H1 (cell line): ENCODE measurements around the gene PDE1C. TPM values are rescaled to one million over a fixed set of nuclear protein-coding genes. Genes with fewer than 3 reads are reported as not detected.

ENCODE experiments used
- CTCF ChIA-PET: fragments of 300-600 bp; sonication (Branson Sonifier 250); formaldehyde crosslinking; loops from one replicate; lab custom pipeline; 2021; ENCODE audit not compliant: partially characterized antibody; lab: Charles Lee
- POLR2A ChIA-PET: fragments of 300-600 bp; sonication (Branson Sonifier 250); formaldehyde crosslinking; loops from one replicate; lab custom pipeline; 2021; ENCODE audit warnings: inconsistent platforms; ENCODE audit not compliant: partially characterized antibody; lab: Charles Lee
- DNase-seq, 2 experiments: peaks; one replicate each; pipeline versions ENCODE4 v3.0.0 to v3.0.0-alpha.2; 2010 to 2022; ENCODE audit warnings: low spot score in 2 of 2, low read depth in 1 of 2, mixed read lengths in 1 of 2
- FAIRE-seq: peaks from 2 replicates; lab custom pipeline; 2011; peaks lifted over from hg19 to GRCh38; lab: Jason Lieb, UNC
- H2AFZ ChIP-seq: 2 replicates; pipeline ENCODE4 v1.8.1; 2012; ENCODE audit warnings: low read length, inconsistent platforms
- H2AK5ac ChIP-seq: 2 replicates; pipeline ENCODE4 v1.6.1; 2013; ENCODE audit warnings: low read depth, low read length
- H2BK120ac ChIP-seq: replicated peaks from 2 replicates; pipeline ENCODE3; 2013; ENCODE audit warnings: low read depth, low read length, inconsistent platforms
- H2BK12ac ChIP-seq: 2 replicates; pipeline ENCODE4 v1.6.1; 2013; ENCODE audit warnings: low read depth, low read length
- H2BK15ac ChIP-seq: 2 replicates; pipeline ENCODE4 v1.6.1; 2013; ENCODE audit warnings: low read length
- H2BK20ac ChIP-seq: 2 replicates; pipeline ENCODE4 v1.6.1; 2013; ENCODE audit warnings: low read length
- H2BK5ac ChIP-seq: 2 replicates; pipeline ENCODE4 v1.6.1; 2013; ENCODE audit warnings: low read depth, low read length
- H3K14ac ChIP-seq: 2 replicates; pipeline ENCODE4 v1.6.1; 2013; ENCODE audit warnings: inconsistent platforms; ENCODE audit not compliant: insufficient read length
- H3K18ac ChIP-seq: 2 replicates; pipeline ENCODE4 v1.6.1; 2013; ENCODE audit warnings: low read length; ENCODE audit errors: extremely low read depth
- H3K23ac ChIP-seq: 2 replicates; pipeline ENCODE4 v1.6.1; 2013; ENCODE audit warnings: inconsistent platforms; ENCODE audit not compliant: insufficient read length
- H3K23me2 ChIP-seq: 2 replicates; pipeline ENCODE4 v1.6.1; 2013; ENCODE audit warnings: low read depth, low read length
- H3K27ac ChIP-seq: 2 replicates; pipeline ENCODE4 v1.6.1; 2011; ENCODE audit warnings: low read depth, low read length, inconsistent platforms
- H3K27me3 ChIP-seq, 4 experiments: replicated peaks in 1 of 4; 1 replicate in 1 of 4; 2 replicates in 3 of 4; pipeline versions ENCODE4 v1.6.1 to v1.8.1; 2011 to 2013; ENCODE audit warnings: low read length in 3 of 4, mild to moderate bottlenecking in 3 of 4, inconsistent platforms in 2 of 4, mixed read lengths in 2 of 4, moderate library complexity in 1 of 4; ENCODE audit not compliant: control insufficient read depth in 3 of 4, insufficient read depth in 3 of 4; ENCODE audit errors: extremely low read depth in 1 of 4
- H3K36me3 ChIP-seq, 4 experiments: 2 replicates each; pipeline versions ENCODE4 v1.6.1 to v1.8.1; 2011 to 2013; ENCODE audit warnings: mild to moderate bottlenecking in 4 of 4, low read length in 3 of 4, moderate library complexity in 2 of 4, control low read depth in 1 of 4, inconsistent platforms in 1 of 4; ENCODE audit not compliant: insufficient read depth in 4 of 4, control insufficient read depth in 2 of 4
- H3K4ac ChIP-seq: replicated peaks from 2 replicates; pipeline ENCODE3; 2013; ENCODE audit warnings: low read length, low read depth, mixed read lengths, inconsistent platforms; ENCODE audit not compliant: insufficient read length
- H3K4me1 ChIP-seq, 4 experiments: replicated peaks in 1 of 4; 1 replicate in 1 of 4; 2 replicates in 3 of 4; pipeline versions ENCODE4 v1.6.1 to v1.8.1; 2011 to 2013; ENCODE audit warnings: low read length in 3 of 4, inconsistent platforms in 2 of 4, mixed read lengths in 1 of 4; ENCODE audit not compliant: insufficient read depth in 4 of 4, control insufficient read depth in 3 of 4
- H3K4me2 ChIP-seq, 2 experiments: 2 replicates each; pipeline versions ENCODE4 v1.6.1 to v1.8.1; 2011 to 2013; ENCODE audit warnings: low read depth in 2 of 2, low read length in 2 of 2, control low read depth in 1 of 2, inconsistent platforms in 1 of 2, mild to moderate bottlenecking in 1 of 2; ENCODE audit not compliant: insufficient read depth in 1 of 2
- H3K4me3 ChIP-seq, 4 experiments: fragments of 200-600, 300-600 bp in 1 of 4; sonication (generic), shearing (Covaris generic), sonication (Bioruptor Twin) in 1 of 4; 2 replicates each; pipeline versions ENCODE4 v1.5.1 to v1.8.1; 2011 to 2016; ENCODE audit warnings: low read length in 4 of 4, low read depth in 3 of 4, control low read depth in 2 of 4, inconsistent platforms in 2 of 4, mild to moderate bottlenecking in 2 of 4, mixed read lengths in 1 of 4, moderate library complexity in 1 of 4; ENCODE audit not compliant: insufficient read depth in 2 of 4; ENCODE audit errors: extremely low read depth in 1 of 4
- H3K56ac ChIP-seq: replicated peaks from 2 replicates; pipeline ENCODE3; 2013; ENCODE audit warnings: low read depth, mild to moderate bottlenecking, mixed read lengths, low read length, inconsistent platforms; ENCODE audit not compliant: insufficient read length
- H3K79me1 ChIP-seq: 2 replicates; pipeline ENCODE4 v1.6.1; 2013; ENCODE audit warnings: low read depth, low read length, control low read depth
- H3K79me2 ChIP-seq, 2 experiments: 2 replicates each; pipeline versions ENCODE4 v1.6.1 to v1.8.1; 2012 to 2013; ENCODE audit warnings: low read length in 2 of 2, mild to moderate bottlenecking in 2 of 2, inconsistent platforms in 1 of 2; ENCODE audit not compliant: insufficient read depth in 2 of 2, control insufficient read depth in 1 of 2
- H3K9ac ChIP-seq, 4 experiments: replicated peaks in 1 of 4; 1 replicate in 1 of 4; 2 replicates in 3 of 4; pipeline versions ENCODE4 v1.6.1 to v1.8.1; 2011 to 2013; ENCODE audit warnings: low read depth in 3 of 4, low read length in 3 of 4, control low read depth in 2 of 4, mild to moderate bottlenecking in 2 of 4, moderate library complexity in 2 of 4, inconsistent platforms in 1 of 4; ENCODE audit errors: extremely low read depth in 1 of 4
- H3K9me3 ChIP-seq, 2 experiments: 2 replicates each; pipeline versions ENCODE4 v1.6.1 to v1.8.1; 2012 to 2013; ENCODE audit warnings: mild to moderate bottlenecking in 2 of 2, moderate library complexity in 2 of 2, control low read depth in 1 of 2, inconsistent platforms in 1 of 2, low read depth in 1 of 2, low read length in 1 of 2, mixed read lengths in 1 of 2; ENCODE audit not compliant: insufficient read depth in 2 of 2
- H4K20me1 ChIP-seq, 2 experiments: replicated peaks in 1 of 2; 2 replicates each; pipeline versions ENCODE3 to v1.8.1; 2011 to 2013; ENCODE audit warnings: inconsistent platforms in 2 of 2, low read length in 2 of 2, mild to moderate bottlenecking in 1 of 2; ENCODE audit not compliant: insufficient read depth in 2 of 2, control insufficient read depth in 1 of 2
- H4K5ac ChIP-seq: 2 replicates; pipeline ENCODE4 v1.6.1; 2013; ENCODE audit warnings: low read length, low read depth, mixed read lengths, inconsistent platforms; ENCODE audit not compliant: insufficient read length
- H4K8ac ChIP-seq: 2 replicates; pipeline ENCODE4 v1.8.0; 2013; ENCODE audit warnings: mild to moderate bottlenecking, moderate library complexity, low read length, inconsistent platforms; ENCODE audit not compliant: insufficient read depth; ENCODE audit errors: extremely low read depth
- H4K91ac ChIP-seq: replicated peaks from 2 replicates; pipeline ENCODE3; 2013; ENCODE audit warnings: low read length, mixed read lengths, inconsistent platforms; ENCODE audit not compliant: insufficient read length
- EZH2 ChIP-seq: fragments of 200-600 bp; sonication (generic); IDR thresholded peaks from 2 replicates; pipeline ENCODE4 v1.7.1; 2012; ENCODE audit warnings: low read depth, mild to moderate bottlenecking, moderate library complexity, low read length, inconsistent platforms; ENCODE audit not compliant: severe bottlenecking
- JUND ChIP-seq: IDR thresholded peaks from 2 replicates; pipeline ENCODE4 v1.6.1; 2011; ENCODE audit warnings: mild to moderate bottlenecking, improper control_type of control experiment, low read length
- KDM5A ChIP-seq: fragments of 200-600 bp; IDR thresholded peaks from 2 replicates; pipeline ENCODE4 v1.7.1; 2012; ENCODE audit warnings: mild to moderate bottlenecking, low read length, inconsistent platforms, mixed read lengths
- POLR2AphosphoS5 ChIP-seq: IDR thresholded peaks from 2 replicates; pipeline ENCODE4 v1.6.1; 2011; ENCODE audit warnings: low read depth, low read length
- SIRT6 ChIP-seq: IDR thresholded peaks from one replicate; pipeline ENCODE4 v1.7.1; 2012; ENCODE audit warnings: low read length, inconsistent platforms
- SP4 ChIP-seq: IDR thresholded peaks from 2 replicates; pipeline ENCODE4 v1.6.1; 2012; ENCODE audit warnings: low read length, inconsistent platforms
- SRF ChIP-seq: IDR thresholded peaks from 2 replicates; pipeline ENCODE4 v1.6.1; 2011; ENCODE audit warnings: mild to moderate bottlenecking, low read depth, low read length, moderate library complexity
- SUZ12 ChIP-seq: fragments of 200-600 bp; sonication (generic); IDR thresholded peaks from 2 replicates; pipeline ENCODE4 v1.6.1; 2012; ENCODE audit warnings: mild to moderate bottlenecking, inconsistent platforms, low read length, moderate library complexity, mixed read lengths
- WGBS, 2 experiments: shearing (Covaris generic) in 1 of 2; methylation state at CpG; one replicate each; pipeline versions ENCODE4 v1.1.6 to v1.1.7; 2013 to 2015; ENCODE audit warnings: low lambda C conversion rate in 2 of 2, mixed read lengths in 2 of 2, inconsistent platforms in 1 of 2, low coverage in 1 of 2, missing lambda C conversion rate in 1 of 2; ENCODE audit not compliant: insufficient replicate concordance in 2 of 2, insufficient coverage in 1 of 2, insufficient read length in 1 of 2; ENCODE audit errors: extremely low coverage in 1 of 2, missing lambda C conversion rate in 1 of 2; 5-methylcytosine and 5-hydroxymethylcytosine counted together
- polyA plus RNA-seq, 7 experiments: library from polyadenylated mRNA; depleted of rRNA in 3 of 7; stranded (reverse) in 5 of 7; unstranded in 2 of 7; fragments of >200 nt in 5 of 7; fragments of 200-250 nt in 2 of 7; gene quantifications; 1 replicate in 5 of 7; 2 replicates in 1 of 7; 4 replicates in 1 of 7; pipeline versions ENCODE4 v1.2.1 to v1.2.3, GENCODE V29; 2011 to 2013; ENCODE audit warnings: missing spikeins in 2 of 7, mixed read lengths in 2 of 7
- total RNA-seq: library from RNA; stranded (reverse); fragmentation: NEBNext Ultra II Directional; extraction: Animal tissue kit (Norgen Biotek cat#: 25700); gene quantifications from 2 replicates; pipeline ENCODE4 v1.2.1, GENCODE V29; 2021

Gene PDE1C
- total and polyA plus RNA-seq, 2 of the 8 experiments (the other 6 are each of a cell fraction or from before 2014, with no cell fraction given): 0.11 to 1.1 TPM

GRCh38 chr7:32115831-32116230, 45.6 kb upstream of the PDE1C start:
- H3K27ac ChIP-seq: no peak overlapping the region
- no peaks in the 10 kb centered on the region for H4K20me1 ChIP-seq
- H3K79me1 ChIP-seq: no peaks in the 10 kb centered on the region
- no peak overlapping the region for H4K91ac ChIP-seq
- H3K56ac ChIP-seq: no peak overlapping the region
- DNase-seq (no peak), FAIRE-seq (no peak)
- H3K23ac ChIP-seq: no peak overlapping the region
- no peak overlapping the region for H2BK20ac ChIP-seq
- H3K9me3 ChIP-seq: peaks cover 5 to 6% of the 10 kb centered on the region in 2 experiments; a peak in 1 of 4 replicates
- TF ChIP-seq SIRT6 (no peak), POLR2AphosphoS5 (no peak), SRF (no peak), JUND (no peak), KDM5A (no peak), SP4 (no peak), EZH2 (no peak), SUZ12 (no peak)
- H3K9ac ChIP-seq: no peak overlapping the region
- H2BK15ac ChIP-seq: no peak overlapping the region
- no peaks in the 10 kb centered on the region for H3K79me2 ChIP-seq
- ChIA-PET CTCF (interaction anchor here (0.9 to 1.4 kb wide), 3 partner anchors 49 to 92 kb away, joined by 3 read pairs; no protein-coding TSS in a partner anchor), POLR2A (no interaction called here)
- no peak overlapping the region for H3K18ac ChIP-seq
- WGBS, 2 experiments: 94% methylated on average over 1 of the region's 1 CpG; no CpG with 5 or more reads in 1 of the 2 experiments
- no peak overlapping the region for H3K4me2 ChIP-seq
- no peak overlapping the region for H2AK5ac ChIP-seq
- no peak overlapping the region for H2AFZ ChIP-seq
- no peak overlapping the region for H2BK120ac ChIP-seq
- H3K4ac ChIP-seq: no peak overlapping the region
- H3K27me3 ChIP-seq: no peaks in the 10 kb centered on the region
- H3K36me3 ChIP-seq: no peaks in the 10 kb centered on the region
- H4K5ac ChIP-seq: no peak overlapping the region
- no peak overlapping the region for H3K14ac ChIP-seq
- no peak overlapping the region for H2BK12ac ChIP-seq
- H3K4me1 ChIP-seq: peaks cover 1 to 6% (median 4%) of the 10 kb centered on the region in 4 experiments; a peak in 5 of 7 replicates
- H3K23me2 ChIP-seq: no peaks in the 10 kb centered on the region
- H2BK5ac ChIP-seq: no peak overlapping the region
- no peak overlapping the region for H3K4me3 ChIP-seq
- H4K8ac ChIP-seq: no peak overlapping the region
